Suppressor macrophage treated with lipopolysaccharide for 4 hours (primary cell): Measurements from ENCODE around the gene VPS37B.
"Not testable (repeated sequence)": the region's sequence is repeated elsewhere in the genome, so short reads cannot be mapped to it uniquely, and the experiment has no call there.

Experiments used
- DNase-seq: peaks from one replicate; pipeline ENCODE4 v3.0.0-alpha.2; 2020

Gene VPS37B

DNA sequence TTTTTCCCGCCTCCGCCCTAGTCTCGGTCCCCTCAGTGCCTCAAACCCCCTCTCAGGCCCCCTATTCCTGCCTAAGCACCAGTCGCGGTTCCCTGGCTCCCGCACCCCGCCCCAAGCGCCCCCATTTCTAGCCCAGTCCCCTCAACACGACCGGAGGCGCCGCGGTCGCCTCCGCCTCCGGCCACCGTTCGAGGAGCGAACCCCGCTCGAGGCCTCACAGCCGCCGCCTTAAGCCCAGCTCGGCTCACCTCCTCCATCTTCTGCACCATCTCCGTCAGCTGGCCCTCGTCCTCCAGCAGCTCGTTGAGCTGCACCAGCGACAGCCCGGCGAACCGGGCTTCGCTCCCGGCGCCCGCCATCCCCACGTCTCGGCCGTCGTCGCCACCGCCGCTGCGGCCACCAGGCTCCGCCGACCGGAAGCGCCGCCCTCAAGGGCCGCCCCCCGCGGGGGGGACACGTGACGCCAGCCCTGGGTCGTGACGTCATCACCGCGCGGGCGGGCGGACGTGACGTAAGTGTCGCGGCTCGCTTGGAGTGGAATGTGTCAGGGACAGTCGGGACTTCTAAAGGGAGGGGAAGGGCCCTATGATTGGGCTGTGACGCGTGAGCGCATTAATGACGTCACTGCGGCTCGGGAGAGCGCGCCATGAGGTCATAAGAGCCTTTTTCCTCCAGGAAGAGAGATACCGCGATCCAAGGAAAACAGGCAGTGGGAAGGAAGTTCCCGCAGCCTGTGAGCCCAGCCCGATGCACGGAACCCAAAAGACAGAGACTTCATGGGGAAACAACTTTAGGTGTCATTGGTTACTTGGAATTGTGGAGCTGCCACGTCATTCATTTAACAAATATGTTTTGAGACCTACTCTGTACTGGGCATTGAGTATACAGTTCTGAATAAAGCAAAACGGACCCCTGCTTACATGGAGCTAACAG is at the start of gene VPS37B:
TSS of gene VPS37B (minus strand) at position 421 of the 933 bp plus-strand sequence. CDS start at position 359, 62 bp downstream.
- peak; percentile 95 for DNase-seq

DNA sequence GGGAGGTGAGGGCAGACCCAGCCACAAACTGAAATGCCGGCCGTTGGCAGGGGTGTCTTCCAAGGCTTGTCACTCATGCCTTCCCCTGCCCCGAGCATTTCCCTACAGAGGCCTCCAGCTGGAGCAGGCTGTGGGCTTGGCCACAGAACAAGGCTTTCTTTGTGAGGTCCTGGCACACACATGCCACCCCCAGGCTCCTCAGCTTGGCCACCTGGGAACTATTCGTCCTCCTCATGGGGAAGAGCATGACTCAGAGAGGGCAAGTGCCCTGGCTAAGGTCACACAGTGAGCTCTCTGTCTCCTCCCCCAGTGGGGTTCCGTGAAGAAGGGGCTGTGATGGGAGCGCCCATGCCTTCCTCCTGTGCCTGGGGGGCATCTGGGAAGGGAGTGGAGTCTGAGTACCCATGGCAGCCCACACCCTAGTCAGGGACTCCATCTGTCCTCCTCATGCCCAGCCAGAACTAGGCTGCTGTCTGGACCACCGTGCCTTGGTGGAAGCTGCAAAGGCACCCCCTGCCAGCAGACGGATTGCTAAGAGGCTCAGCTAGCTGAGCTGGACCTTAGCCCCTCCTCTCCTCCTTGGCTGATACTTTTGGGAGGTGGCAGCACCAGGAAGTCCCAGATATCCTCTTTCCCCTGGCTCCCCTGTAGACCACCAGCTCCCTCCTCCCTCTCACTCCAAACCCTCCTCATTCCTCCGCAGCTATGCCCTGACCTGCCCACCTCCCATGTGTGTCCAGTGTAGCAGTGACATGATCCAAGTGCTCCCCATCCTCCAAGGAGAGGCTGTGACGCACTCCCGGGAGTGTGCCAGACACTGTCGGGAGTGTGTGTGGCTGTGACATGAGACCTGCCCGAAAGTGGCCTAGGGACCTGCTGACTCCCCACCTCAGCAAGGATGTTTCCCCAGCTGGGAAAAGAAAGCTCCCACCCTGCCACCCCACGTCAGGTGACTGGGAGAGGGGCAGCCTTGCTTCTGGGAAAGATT is 49.0 kb upstream of the VPS37B start:
- DNase-seq = no peak

DNA sequence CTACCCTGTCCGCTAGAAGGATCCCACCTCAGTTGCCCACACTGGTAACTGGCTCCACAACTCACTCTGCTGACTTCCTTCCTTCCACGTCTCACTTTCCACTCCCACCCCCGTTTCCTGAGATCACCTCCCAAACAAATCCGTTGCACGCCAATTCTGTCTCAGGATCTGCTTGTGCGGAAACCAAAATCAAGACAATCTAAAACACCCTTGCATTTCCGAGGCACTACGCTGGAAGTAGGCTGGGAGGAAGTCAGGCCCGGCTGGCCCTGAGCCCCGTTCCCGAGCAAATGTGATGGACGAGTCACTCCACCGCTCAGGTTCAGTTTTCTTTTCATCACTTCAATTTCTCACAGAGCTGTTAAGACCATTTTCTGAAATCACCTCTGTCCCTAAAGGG is 47.3 kb upstream of the VPS37B start:
- peak; percentile 60 for DNase-seq

DNA sequence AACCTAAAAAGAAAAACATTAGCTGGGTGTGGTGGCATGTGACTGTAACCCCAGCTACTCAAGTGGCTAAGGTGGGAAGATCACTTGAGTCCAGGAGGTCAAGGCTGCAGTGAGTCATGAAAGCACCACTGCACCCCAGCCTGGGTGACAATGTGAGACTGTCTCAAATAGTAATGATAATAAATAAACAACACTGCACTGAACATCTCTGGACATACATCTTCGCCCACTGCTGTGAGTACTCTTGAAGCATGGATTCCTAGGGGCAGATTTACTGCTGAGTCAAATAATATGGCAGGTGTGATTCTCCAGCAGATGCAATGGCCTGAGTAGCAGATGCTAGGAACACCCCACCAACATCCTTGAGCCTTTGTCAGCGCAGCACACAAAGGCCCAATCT is 46.7 kb upstream of the VPS37B start:
- DNase-seq = no peak

GRCh38 chr12:122941351-122941750 is 45.4 kb upstream of the VPS37B start:
- not testable (repeated sequence) for DNase-seq

DNA sequence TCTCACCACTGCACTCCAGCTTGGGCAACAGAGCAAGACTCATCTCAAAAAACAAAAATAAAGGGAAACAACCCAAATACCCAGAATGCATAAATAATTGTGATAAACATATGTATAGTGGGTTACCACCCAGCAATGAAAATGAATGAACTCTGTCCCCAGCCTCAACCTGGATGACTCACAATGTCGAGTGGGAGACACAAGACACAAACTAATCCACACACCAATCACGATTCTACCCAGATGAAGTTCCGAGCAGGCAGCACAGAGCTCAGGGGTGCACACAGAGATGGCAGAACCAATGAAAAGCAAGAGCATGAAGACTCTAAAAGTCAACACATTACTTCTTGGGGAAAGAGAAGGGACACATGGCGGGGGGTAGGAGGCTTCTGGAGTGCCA is 43.2 kb upstream of the VPS37B start:
- no peak for DNase-seq

DNA sequence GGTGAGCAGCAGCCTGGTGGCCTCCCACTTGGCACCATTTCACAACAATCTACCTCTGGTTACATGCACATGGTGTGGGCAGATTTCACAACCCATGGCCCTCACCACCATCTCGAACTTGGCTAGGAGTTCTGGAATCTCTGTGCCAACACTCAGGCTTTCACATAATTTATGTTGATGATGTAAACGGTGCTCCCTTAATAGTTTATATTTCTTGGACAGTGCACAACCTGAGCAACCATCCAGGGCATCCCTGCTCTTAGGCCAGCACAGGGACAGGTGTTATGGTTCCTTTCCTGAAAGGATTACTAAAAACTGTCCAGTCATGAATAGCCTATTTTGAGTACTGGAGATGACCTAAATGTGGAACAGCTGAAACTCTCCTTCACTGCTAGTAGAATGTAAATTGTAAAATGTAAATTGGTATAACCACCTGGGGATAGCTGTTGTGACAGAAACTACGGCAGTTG is 41.7 kb upstream of the VPS37B start:
- DNase-seq = no peak

DNA sequence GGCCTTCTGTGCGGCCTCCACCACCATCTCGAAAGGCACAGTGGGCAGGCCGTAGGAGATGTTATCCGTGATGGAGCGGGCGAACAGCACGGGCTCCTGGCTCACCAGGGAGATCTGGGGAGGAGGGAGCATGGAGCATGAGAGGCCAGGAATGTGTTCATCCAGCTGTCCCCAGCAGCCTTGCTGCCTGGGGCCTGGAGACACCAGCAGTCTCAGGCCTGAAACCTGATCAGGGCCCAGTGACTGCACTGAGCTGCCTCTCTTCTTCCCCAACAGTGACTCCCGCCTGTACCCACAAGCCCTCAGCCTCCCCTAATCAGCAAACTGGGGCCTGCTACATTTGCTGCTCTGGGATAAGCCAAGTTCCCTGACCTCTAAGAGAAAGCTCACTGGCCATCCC is 39.4 kb upstream of the VPS37B start:
- DNase-seq = no peak

GRCh38 chr12:122934722-122935121 is 38.8 kb upstream of the VPS37B start:
- DNase-seq = no peak

DNA sequence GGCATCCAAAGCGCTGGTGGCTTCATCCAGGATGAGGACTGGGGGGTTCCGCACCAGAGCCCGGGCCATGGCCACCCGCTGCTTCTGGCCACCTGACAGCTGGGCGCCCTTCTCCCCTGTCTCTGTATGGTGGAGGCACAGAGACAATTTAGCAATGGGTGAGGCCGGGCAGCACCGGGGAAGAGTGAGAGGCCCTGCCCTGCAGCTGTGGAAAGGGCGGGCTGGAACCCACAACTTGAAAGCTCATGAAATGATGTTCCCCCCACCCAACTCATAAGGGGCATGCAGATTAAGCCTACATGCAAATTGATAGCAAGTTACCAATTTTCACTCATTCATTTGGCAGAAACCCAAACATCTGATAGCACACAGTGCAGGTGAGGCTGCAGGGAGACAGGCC is 36.3 kb upstream of the VPS37B start:
- no peak for DNase-seq

GRCh38 chr12:122929812-122930211 is 33.9 kb upstream of the VPS37B start:
- DNase-seq = no peak

DNA sequence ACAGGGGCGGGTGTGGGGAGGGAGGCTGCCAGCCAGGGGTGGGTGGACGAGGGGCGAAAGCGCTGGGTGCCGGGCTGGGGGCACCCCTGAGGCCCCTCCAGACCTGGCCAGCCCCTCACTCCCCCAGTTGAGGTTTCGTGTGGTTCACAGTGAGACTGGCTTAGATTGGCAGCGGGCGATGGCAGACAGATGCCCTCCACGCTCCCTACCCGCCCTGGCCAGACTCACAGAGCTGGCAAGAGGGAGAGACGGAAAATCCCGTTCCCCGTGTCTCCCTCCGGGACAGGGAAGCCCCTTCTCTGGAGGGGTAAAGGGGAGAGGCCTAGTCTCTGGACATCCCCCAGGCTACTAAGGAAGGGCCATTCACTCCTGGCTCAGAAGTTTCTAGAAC is 33.2 kb upstream of the VPS37B start:
- DNase-seq = no peak

- DNase-seq = no peak
Observed at GRCh38 chr12:122928404-122929147, 32.7 kb upstream of the VPS37B start.

GRCh38 chr12:122927756-122928403 is 32.0 kb upstream of the VPS37B start:
- peak; percentile 28 for DNase-seq

DNA sequence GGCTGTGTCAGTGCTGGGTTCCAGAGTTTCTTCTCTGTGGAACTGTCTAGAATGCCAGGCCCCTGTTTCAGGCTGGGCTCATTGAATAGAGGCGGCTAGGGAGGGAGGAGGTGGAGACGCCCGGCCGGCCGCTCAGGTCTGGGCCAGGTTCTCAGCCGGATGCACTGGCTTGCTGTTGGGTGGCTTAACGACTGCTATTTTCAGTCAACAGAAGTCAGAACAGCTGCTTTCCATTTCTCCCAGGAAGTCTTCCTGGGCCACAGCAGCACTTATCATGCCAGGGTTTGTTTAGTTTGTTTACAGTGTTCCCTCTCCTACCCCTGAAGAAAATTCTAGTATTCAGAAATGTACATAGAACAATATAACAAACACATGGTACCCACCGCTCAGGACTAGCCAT is 26.0 kb upstream of the VPS37B start:
- no peak for DNase-seq

GRCh38 chr12:122920687-122921086 is 24.8 kb upstream of the VPS37B start:
- no peak for DNase-seq

GRCh38 chr12:122918827-122919226 is 22.9 kb upstream of the VPS37B start:
- no peak for DNase-seq

GRCh38 chr12:122917507-122918121 is 21.7 kb upstream of the VPS37B start:
- no peak for DNase-seq

GRCh38 chr12:122909442-122910288 is 13.7 kb upstream of the VPS37B start:
- DNase-seq = no peak

DNA sequence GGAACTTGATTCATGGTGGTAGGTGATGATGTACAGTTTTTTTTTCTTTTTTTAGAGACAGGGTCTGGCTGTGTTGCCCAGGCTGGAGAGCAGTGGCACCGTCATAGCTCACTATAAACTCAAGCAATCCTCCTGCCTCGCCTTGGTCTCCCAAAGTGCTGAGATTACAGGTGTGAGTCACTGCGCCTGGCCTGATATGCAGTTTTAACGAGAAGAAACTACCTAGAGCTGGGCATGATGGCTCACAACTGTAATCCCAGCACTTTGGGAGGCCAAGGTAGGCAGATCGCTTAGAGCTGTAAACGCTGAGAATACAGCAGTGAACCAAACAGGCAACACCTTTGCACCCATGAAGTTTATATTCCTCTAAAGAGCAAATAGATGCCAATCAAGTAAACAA is 13.0 kb upstream of the VPS37B start:
- DNase-seq = no peak

DNA sequence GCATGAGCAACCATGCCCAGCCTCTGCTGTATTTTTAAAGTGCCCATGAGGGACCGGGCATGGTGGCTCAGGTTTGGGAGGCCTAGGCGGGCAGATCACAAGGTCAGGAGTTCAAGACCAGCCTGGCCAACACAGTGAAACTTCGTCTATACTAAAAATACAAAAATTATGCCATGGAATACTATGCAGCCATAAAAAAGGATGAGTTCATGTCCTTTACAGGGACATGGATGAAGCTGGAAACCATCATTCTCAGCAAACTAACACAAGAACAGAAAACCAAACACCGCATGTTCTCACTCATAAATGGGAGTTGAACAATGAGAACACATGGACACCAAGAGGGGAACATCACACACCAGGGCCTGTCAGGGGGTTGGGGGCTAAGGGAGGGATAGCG is 9.3 kb upstream of the VPS37B start:
- not testable (repeated sequence) for DNase-seq
